ENCODE results near the gene GRID2IP.
"Not testable (repeated sequence)": the region's sequence is repeated elsewhere in the genome, so short reads cannot be mapped to it uniquely, and the experiment has no call there.

GRCh38 chr7:6458676-6459075, 92.6 kb downstream of the GRID2IP start:
- not testable (repeated sequence) for TF ChIP-seq POLR2A, CTCF (IDR thresholded peaks at IDR 0.05)

Measured in uterus (tissue), 2 donors.